ENCODE results near the gene LRCH4. TPM values are rescaled to one million over a fixed set of nuclear protein-coding genes. Genes with fewer than 3 reads are reported as not detected.

LRCH4 gene
- total RNA-seq, 4 donors from 2014 or later: 37.6 to 101 (median 56.2) TPM

DNA sequence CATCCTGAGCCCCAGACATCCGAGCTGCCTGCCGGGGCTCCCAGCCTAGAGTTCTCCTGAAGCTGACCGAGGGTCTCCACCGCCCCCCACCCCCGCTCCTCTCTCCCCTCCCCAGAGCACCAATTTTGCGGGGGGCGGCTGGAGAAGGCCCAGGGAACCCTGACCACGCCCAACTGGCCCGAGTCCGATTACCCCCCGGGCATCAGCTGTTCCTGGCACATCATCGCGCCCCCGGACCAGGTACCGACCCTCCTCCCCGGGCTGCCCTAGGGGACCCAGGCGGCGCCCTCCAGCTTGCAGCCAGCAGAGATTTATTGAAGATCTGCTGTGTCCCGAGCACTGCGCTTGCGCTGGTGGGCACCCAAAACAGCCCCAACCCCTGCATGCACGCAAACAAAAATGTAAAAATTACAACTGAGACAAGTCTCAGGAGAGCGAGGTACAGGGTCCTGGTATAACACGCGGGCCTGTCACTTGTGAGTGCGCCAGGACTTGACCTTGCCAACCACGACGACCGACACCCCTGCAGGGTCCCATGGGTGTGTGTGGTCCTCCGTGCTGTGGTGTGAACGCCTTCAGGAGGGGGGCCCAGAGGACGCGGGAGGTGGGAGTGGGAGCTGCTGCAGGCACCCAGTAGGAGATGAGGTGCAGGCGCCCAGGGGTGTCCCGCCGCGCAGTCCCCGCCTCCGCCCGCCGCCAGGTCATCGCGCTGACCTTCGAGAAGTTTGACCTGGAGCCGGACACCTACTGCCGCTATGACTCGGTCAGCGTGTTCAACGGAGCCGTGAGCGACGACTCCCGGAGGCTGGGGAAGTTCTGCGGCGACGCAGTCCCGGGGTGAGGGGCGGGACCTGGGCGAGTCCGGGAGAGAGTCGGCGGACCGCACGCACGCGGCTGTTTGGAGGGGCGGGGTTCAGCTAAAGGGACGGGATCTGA is 19.3 kb upstream of the LRCH4 start:
- WGBS: 26% methylated on average over 46 of the region's 68 CpGs
- DNase-seq (ENCODE audit: low spot score in 2 of 2): peak in 1 of 2 donors; percentile 79
- peak overlapping the region; percentile 78 for H3K4me3 ChIP-seq
- H3K27me3 ChIP-seq: no peaks in the 10 kb centered on the region
- H3K9me3 ChIP-seq: no peaks in the 10 kb centered on the region
- peaks cover 39% of the 10 kb centered on the region for H3K4me1 ChIP-seq
- H3K36me3 ChIP-seq: no peaks in the 10 kb centered on the region
- H3K27ac ChIP-seq: peak overlapping the region; percentile 81
- TF ChIP-seq POLR2AphosphoS5 (IDR thresholded peaks at IDR 0.05) (no peak), POLR2A (IDR thresholded peaks at IDR 0.05) (no peak), EP300 (IDR thresholded peaks at IDR 0.05) (no peak)
- TF ChIP-seq, protein P1, sequence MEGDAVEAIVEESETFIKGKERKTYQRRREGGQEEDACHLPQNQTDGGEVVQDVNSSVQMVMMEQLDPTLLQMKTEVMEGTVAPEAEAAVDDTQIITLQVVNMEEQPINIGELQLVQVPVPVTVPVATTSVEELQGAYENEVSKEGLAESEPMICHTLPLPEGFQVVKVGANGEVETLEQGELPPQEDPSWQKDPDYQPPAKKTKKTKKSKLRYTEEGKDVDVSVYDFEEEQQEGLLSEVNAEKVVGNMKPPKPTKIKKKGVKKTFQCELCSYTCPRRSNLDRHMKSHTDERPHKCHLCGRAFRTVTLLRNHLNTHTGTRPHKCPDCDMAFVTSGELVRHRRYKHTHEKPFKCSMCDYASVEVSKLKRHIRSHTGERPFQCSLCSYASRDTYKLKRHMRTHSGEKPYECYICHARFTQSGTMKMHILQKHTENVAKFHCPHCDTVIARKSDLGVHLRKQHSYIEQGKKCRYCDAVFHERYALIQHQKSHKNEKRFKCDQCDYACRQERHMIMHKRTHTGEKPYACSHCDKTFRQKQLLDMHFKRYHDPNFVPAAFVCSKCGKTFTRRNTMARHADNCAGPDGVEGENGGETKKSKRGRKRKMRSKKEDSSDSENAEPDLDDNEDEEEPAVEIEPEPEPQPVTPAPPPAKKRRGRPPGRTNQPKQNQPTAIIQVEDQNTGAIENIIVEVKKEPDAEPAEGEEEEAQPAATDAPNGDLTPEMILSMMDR (IDR thresholded peaks at IDR 0.05): no peak

DNA sequence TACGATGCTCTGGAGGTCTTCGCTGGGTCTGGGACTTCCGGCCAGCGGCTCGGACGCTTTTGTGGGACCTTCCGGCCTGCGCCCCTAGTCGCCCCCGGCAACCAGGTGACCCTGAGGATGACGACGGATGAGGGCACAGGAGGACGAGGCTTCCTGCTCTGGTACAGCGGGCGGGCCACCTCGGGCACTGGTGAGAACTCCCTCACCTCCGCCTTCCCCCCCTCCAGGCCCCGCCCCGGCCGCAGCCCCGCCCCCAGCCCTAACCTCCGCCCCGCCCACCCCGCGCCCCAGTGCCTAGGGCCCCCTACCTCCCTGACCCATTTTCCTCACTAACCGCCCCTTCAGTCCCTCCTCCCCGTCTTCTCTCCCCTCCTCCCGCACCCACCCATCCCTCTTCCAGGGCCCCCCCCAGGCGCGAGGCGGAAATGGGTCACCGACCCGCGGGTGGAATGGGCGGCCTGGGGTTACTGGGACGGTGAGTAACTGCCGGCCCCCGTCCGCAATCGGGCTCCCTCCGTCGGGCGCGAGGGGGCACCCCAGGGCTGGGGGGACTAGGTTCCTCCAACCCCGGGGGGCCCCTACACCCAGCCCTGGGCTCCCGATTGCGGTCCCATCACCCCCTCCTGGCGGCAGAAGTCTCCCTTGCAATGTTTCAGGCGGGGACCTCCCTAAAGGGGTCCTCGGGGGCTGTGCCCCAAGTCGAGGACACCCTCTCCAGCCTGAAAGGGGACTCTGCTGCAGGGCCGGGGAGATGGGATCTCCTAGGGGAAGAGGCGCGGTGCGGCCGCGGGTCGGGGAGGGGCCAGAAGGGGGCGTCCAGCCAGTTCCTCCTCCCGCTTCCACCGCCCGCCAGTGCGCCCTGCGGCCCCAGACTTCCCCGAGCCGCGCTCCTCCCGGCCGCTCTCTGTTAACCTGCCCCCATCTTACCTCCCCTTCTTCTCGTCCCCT is 18.4 kb upstream of the LRCH4 start:
- Histone ChIP-seq H3K27me3 (no peaks in the 10 kb centered on the region), H3K36me3 (no peaks in the 10 kb centered on the region), H3K4me3 (peak overlapping the region; percentile 78), H3K27ac (peak overlapping the region; percentile 81), H3K9me3 (no peaks in the 10 kb centered on the region), H3K4me1 (peaks cover 39% of the 10 kb centered on the region)
- under 1% methylated on average over 37 of the region's 70 CpGs for WGBS
- peak in 1 of 2 donors; percentile 88 for DNase-seq (ENCODE audit: low spot score in 2 of 2)
- TF ChIP-seq, protein P1 (IDR thresholded peaks at IDR 0.05): peak in 1 of 2 donors; percentile 31
- TF ChIP-seq POLR2AphosphoS5 (IDR thresholded peaks at IDR 0.05): no peak

DNA sequence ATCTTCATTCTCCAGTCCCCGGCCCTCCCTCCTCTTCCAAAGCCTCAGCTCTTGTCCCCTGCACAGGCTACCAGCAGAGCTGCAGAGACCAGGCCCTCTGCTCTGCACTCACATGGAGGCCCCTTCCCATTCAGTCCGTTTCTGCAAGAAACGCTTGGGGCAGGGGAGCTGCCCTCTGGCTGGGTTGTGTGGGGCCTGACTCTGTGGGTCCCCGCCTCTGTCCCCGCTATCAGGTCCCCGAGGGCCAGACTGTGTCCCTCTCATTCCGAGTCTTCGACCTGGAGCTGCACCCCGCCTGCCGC is 17.7 kb upstream of the LRCH4 start:
- H3K27ac ChIP-seq: peak overlapping the region; percentile 81
- no peak for DNase-seq (ENCODE audit: low spot score in 2 of 2)
- peaks cover 39% of the 10 kb centered on the region for H3K4me1 ChIP-seq
- 17% methylated on average over 10 of the region's 10 CpGs for WGBS
- H3K27me3 ChIP-seq: no peaks in the 10 kb centered on the region
- no peaks in the 10 kb centered on the region for H3K36me3 ChIP-seq
- no peaks in the 10 kb centered on the region for H3K9me3 ChIP-seq
- H3K4me3 ChIP-seq: peak overlapping the region; percentile 78
- TF ChIP-seq POLR2AphosphoS5 (IDR thresholded peaks at IDR 0.05): no peak
- TF ChIP-seq, protein P1 (IDR thresholded peaks at IDR 0.05): no peak
- TF ChIP-seq EP300 (IDR thresholded peaks at IDR 0.05): no peak
- no peak for TF ChIP-seq POLR2A (IDR thresholded peaks at IDR 0.05)

DNA sequence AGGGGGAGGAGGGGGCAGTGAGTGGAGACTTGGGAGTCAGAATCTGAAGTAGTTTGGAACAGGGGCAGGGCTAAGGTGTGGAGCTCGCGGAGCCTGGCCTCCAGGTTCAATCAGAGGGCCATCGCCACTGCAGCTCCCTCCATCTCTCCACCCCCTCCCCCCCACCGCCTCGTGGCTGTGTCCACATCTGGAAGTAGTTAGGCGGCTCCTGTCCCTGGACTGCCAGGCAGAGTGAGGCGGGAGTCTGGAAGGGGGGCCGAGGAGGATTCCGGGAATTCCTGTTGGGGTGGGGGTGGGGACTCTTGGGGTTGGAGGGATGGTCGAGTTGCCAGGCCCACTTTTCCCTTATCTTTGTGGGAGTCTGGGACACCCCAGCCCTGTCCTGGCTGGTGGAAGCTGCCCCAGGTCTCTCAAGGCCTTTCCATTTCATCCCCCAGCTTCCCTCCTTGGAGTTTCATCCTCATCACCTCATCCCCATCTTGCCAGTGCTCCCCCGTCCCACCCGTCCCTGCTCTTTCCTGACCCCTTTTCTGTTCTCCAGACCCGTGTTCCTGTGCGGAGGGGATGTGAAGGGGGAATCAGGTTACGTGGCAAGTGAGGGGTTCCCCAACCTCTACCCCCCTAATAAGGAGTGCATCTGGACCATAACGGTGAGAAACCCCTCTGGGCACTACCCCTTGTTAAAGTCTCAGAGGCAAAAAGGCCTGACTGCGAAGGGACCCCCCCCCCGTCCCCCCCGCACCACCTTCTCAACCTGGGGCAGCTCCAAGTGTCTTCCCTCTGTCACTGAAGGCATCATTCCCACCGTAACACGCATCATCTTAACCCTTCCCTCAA is 17.2 kb upstream of the LRCH4 start:
- no peaks in the 10 kb centered on the region for H3K36me3 ChIP-seq
- peak overlapping the region; percentile 81 for H3K27ac ChIP-seq
- H3K4me1 ChIP-seq: peaks cover 39% of the 10 kb centered on the region
- WGBS: 48% methylated on average over 18 of the region's 21 CpGs
- TF ChIP-seq POLR2AphosphoS5 (IDR thresholded peaks at IDR 0.05) (no peak), POLR2A (IDR thresholded peaks at IDR 0.05) (no peak), EP300 (IDR thresholded peaks at IDR 0.05) (no peak)
- TF ChIP-seq, protein P1 (IDR thresholded peaks at IDR 0.05): no peak
- no peaks in the 10 kb centered on the region for H3K9me3 ChIP-seq
- DNase-seq (ENCODE audit: low spot score in 2 of 2): peak in 1 of 2 donors; percentile 89
- no peaks in the 10 kb centered on the region for H3K27me3 ChIP-seq
- H3K4me3 ChIP-seq: peak overlapping the region; percentile 78
